Measurements from ENCODE around the gene ERF.

Gene ERF

DNA sequence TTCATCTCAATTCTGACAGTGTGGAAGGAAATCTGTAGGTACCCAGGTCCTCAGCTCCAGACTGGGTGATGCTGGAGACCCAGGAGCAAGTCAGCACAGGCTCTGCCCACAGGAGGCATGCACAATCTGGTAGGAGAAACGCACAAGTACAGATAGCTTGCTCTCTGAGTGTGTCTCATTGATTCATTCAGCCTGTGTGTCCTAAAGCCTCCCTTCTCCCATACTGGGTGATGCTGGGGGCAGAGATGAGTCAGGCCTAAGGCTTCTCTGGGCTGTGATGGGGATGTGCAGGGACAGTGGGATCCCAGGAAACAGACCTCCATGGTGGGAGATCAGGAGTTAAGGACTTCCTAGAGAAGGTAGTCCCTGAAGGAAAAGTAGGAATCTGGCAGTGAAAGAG, 28.0 kb downstream of the ERF start:
- no peak for FAIRE-seq
- no peak for TF ChIP-seq TAF1 (IDR thresholded peaks at IDR 0.05; ENCODE audit: borderline replicate concordance, low read depth, low read length)
- TF ChIP-seq POLR2A (IDR thresholded peaks at IDR 0.05; ENCODE audit: low read depth, low read length) = no peak
- TF ChIP-seq POLR2AphosphoS5 (IDR thresholded peaks at IDR 0.05; ENCODE audit: low read depth, low read length) = no peak
- no peak for DNase-seq (ENCODE audit: insufficient read length)

DNA sequence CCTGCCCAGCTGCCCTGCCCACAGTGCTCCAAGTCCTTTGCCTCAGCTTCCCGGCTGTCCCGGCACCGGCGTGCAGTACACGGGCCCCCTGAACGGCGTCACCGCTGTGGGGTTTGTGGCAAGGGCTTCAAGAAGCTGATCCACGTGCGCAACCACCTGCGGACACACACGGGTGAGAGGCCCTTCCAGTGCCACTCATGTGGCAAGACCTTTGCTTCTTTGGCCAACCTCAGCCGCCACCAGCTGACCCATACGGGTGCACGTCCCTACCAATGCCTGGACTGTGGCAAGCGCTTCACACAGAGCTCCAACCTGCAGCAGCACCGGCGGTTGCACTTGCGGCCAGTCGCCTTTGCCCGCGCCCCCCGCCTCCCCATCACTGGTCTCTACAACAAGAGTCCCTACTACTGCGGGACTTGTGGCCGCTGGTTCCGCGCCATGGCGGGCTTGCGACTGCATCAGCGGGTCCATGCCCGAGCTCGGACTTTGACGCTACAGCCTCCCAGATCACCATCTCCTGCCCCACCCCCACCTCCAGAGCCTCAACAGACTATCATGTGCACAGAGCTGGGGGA, 29.1 kb downstream of the ERF start:
- no peak for TF ChIP-seq TAF1 (IDR thresholded peaks at IDR 0.05; ENCODE audit: borderline replicate concordance, low read depth, low read length)
- no peak for TF ChIP-seq POLR2AphosphoS5 (IDR thresholded peaks at IDR 0.05; ENCODE audit: low read depth, low read length)
- DNase-seq (ENCODE audit: insufficient read length) = no peak
- no peak for FAIRE-seq

DNA sequence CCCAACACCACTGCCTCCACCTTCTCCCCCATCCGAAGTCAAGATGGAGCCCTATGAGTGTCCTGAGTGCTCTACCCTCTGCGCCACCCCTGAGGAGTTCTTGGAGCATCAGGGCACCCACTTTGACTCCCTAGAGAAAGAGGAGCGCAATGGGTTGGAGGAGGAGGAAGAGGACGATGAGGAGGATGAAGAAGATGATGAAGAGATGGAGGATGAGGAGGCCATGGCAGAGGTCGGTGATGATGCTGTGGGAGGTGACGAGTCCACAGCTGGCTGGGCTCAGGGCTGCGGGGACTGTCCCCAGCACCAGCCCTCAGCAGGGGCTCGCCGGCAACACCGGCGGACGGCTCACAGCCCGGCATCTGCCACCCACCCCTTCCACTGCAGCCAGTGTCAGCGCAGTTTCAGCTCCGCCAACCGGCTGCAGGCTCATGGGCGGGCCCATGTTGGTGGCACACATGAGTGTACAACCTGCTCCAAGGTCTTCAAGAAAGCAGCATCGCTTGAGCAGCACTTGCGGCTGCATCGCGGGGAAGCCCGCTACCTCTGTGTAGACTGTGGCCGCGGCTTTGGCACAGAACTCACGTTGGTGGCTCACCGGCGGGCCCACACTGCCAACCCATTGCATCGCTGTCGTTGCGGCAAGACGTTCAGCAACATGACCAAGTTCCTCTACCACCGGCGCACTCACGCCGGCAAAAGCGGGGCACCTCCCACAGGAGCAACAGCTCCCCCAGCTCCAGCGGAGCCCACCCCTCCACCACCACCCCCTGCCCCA, 29.8 kb downstream of the ERF start:
- FAIRE-seq (no peak), DNase-seq (ENCODE audit: insufficient read length) (no peak)
- no peak for TF ChIP-seq TAF1 (IDR thresholded peaks at IDR 0.05; ENCODE audit: borderline replicate concordance, low read depth, low read length)
- no peak for TF ChIP-seq POLR2A (IDR thresholded peaks at IDR 0.05; ENCODE audit: low read depth, low read length)
- TF ChIP-seq POLR2AphosphoS5 (IDR thresholded peaks at IDR 0.05; ENCODE audit: low read depth, low read length) = no peak

DNA sequence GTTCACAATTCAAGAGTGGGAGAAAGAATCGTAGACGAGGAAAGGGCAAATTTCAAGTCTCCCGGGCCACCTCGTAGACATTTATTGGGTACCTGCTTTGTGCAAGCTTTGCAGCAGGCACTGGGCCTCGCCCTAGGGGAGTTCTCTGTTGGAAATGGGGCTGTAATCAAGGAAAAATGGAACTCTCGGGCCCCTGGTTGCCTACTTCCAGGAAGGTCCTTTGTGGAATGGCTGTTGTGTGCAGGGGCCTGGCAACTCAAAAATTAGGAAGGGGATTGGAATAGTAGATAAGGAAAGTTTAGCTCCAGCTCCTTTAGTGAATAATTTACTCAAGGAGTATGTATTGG, 34.2 kb downstream of the ERF start:
- no peak for DNase-seq (ENCODE audit: insufficient read length)
- TF ChIP-seq TAF1 (IDR thresholded peaks at IDR 0.05; ENCODE audit: borderline replicate concordance, low read depth, low read length) (no peak), POLR2AphosphoS5 (IDR thresholded peaks at IDR 0.05; ENCODE audit: low read depth, low read length) (no peak), POLR2A (IDR thresholded peaks at IDR 0.05; ENCODE audit: low read depth, low read length) (no peak)
- FAIRE-seq = no peak

DNA sequence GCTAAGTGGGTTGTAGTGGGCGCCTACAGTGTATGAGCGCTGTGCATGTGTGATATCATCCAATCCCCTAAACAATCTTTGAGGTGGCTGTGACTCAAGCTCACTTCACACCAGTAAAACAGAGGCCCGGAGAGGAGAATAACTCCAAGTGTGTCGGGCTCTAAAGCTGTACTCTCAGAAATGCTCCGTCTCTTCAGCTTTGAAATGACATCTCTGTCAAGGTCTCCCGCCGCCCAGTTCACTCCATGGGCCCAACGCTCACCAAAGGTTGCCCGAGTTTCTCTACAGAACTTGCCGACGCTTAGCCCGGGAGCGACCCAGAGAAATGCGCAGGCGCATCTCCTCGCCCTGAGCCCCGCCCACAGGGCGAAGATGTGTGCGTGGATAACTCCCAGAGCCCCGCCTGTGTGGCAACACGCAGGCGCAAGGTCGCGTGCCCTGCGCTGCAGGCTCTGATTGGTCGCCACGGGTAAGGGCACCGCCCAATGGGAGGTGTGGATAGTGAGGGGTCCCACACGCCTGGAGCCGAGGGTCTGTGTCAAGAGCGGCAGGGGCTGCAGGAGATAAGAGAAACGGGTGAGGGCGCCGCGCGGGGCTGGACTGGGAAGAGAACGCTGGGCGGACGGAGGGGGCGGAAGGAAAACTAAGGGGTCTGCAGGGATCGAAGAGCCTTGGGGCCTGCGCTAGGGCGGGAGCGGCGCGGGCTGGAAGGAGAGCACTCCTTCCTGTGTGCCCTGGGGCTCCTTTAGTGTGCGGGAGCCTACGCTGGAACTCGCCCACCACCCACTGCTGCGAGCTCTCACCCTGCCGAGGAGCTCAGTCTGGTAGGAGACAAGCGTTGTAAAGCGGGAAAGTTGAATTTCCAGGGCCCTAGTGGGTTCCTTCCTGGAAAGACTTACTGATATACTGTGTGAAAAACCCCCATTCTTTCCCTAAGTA, 34.8 kb downstream of the ERF start, which contains the start of gene ZNF526:
Gene ZNF526 (plus strand): TSS at position 501 of the 939 bp plus-strand sequence. CDS start 4,092 bp downstream, outside the sequence.
- FAIRE-seq = peak; percentile 99
- TF ChIP-seq POLR2AphosphoS5 (IDR thresholded peaks at IDR 0.05; ENCODE audit: low read depth, low read length) (peak; percentile 79), POLR2A (IDR thresholded peaks at IDR 0.05; ENCODE audit: low read depth, low read length) (peak; percentile 86), TAF1 (IDR thresholded peaks at IDR 0.05; ENCODE audit: borderline replicate concordance, low read depth, low read length) (peak; percentile 18; the same call in 1 of the 2 replicates)
- DNase-seq (ENCODE audit: insufficient read length) = peak; percentile 100

DNA sequence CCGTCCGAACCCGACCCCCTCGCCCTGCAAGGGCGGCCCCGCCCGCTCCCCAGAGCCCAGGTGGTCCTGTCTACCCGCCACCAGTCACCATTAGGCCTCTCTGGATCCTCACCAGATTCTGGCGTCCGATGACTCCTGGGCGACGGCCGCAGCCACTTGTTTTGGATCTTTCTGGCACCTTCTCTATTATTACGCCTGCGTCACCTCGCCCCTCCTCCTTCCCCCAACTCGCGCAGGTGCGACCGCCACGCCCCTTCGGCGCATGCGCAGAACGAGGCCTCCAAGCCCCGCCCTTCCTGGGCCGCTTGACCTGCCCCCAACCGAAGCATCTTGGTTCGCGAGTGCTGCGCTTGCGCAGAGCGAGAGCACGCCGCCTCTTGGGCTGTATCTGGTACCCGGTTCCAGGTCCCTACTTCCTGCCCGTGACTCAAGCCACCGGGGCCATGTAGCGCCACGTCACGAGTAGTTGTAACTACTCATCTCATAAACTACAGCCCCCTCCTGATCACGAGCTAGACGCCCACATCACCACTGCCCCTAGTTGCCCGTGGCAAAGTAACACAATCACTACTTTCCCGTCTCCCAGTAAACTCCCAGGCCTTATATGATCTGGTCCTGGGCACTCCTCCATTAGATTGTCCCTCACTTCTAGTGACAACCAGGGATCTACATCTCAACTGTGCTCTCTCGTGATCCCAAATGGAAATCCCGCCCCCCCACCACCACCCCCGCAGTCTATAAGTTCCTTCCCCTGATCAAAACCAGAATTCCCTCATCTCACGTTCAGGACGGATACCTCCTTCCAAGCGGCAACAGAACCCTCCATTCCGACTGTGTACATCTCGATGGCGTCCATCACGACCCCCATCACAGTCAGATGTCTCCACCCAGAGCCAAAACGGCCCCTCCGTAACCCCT, 37.1 kb downstream of the ERF start, which contains the start of gene DEDD2:
Gene DEDD2 (minus strand): TSS at position 158 of the 918 bp plus-strand sequence. CDS start 670 bp downstream, outside the sequence.
- TF ChIP-seq TAF1 (IDR thresholded peaks at IDR 0.05; ENCODE audit: borderline replicate concordance, low read depth, low read length) (no peak), POLR2AphosphoS5 (IDR thresholded peaks at IDR 0.05; ENCODE audit: low read depth, low read length) (peak; percentile 41; the same call in 1 of the 2 replicates), POLR2A (IDR thresholded peaks at IDR 0.05; ENCODE audit: low read depth, low read length) (peak; percentile 48; the same call in 1 of the 2 replicates)
- FAIRE-seq (peak; percentile 99), DNase-seq (ENCODE audit: insufficient read length) (peak; percentile 95)

DNA sequence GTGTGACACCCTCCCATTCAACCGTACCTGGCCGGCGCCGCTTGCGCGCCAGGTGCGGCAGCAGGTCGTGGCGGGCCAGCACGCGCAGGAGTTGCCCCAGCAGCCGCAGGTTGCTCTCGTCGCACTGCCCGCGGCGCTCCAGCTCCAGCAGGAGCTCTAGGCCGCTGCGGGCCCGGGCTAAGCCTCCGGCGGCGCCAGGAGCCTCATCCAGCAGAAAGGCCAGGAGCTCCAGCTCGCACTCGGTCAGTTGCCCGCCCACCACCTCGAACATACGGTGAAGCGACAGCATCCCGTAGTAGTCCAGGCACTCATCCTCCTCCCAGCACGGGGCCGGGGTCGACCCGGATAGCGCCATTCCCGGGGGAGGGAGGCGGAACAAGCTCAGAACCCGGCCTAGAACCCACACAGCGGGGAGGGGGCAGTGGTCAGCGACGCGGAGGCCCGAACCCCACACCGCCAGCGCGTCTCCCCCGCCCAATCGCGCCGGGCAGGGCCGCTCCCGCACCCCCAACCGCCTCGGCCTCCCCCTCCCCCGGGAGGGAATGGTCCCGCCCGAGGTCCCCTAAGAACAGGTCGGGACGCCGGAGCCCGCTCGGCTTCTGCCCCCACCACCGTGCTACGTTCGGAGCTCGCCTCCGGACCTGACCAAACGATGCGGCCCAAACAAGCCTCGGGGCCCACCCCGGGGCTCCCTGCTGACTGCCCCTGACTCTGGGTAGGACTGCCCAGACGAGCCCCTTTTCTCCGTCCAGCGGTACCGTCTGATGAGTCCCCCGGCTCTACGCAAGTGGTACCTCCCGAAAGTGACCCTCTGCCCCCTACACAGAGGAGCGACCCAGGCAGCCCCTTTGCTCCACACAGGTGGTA, 38.0 kb downstream of the ERF start:
- DNase-seq (ENCODE audit: insufficient read length) = no peak
- TF ChIP-seq POLR2AphosphoS5 (IDR thresholded peaks at IDR 0.05; ENCODE audit: low read depth, low read length) = no peak
- no peak for TF ChIP-seq POLR2A (IDR thresholded peaks at IDR 0.05; ENCODE audit: low read depth, low read length)
- no peak for TF ChIP-seq TAF1 (IDR thresholded peaks at IDR 0.05; ENCODE audit: borderline replicate concordance, low read depth, low read length)
- no peak for FAIRE-seq

DNA sequence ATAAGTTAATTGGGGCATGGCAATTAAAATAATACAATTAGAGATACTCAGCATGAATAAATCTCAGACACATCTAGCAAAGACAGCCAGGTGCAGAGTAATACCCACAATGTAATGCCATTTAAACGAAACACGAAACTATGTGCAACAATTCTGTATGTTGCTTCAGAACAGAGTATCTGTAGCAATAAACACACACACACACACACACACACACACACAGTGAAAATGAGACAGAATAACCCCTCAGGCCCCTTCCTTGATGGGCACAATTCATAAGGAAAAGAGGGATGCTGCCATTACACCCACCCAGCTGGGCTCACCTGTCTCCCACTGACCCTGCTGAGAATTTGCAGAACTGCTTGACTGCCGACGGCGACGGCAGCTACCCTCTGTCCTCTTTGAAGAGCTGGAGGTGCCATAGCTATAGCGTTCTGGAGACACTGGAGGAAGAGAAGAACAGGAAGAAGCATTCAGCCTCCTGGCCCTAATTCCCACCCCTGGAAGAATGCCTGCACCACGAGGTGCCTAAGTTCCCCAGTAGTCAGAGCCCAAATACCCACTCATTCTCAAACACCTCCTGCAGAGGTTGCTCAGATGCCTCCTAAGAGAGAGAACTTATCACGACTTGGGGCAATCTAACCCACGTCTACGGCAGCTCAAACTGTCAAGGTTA, 40.0 kb downstream of the ERF start:
- FAIRE-seq (no peak), DNase-seq (ENCODE audit: insufficient read length) (no peak)

DNA sequence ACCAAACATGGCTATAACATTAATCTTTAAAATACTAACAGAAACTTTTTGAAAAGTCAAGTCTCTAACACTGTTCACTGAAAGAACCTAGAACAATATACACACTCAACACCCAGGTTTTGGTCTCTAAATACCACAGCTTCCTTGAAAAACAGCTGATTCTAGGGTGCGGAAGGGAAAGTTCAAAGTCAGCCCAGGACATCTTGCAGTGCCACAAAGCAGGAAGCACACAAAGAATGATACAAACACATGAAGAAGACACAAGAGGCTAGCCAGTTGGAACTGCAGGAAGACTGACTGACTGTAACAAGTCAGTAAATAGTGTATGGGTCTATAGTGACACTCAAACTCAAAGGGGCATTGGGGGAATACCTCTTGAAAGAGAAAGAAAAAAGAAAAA, 42.0 kb downstream of the ERF start:
- DNase-seq (ENCODE audit: insufficient read length) = no peak
- FAIRE-seq = no peak
- no peak for TF ChIP-seq POLR2A (IDR thresholded peaks at IDR 0.05; ENCODE audit: low read depth, low read length)
- no peak for TF ChIP-seq POLR2AphosphoS5 (IDR thresholded peaks at IDR 0.05; ENCODE audit: low read depth, low read length)
- no peak for TF ChIP-seq TAF1 (IDR thresholded peaks at IDR 0.05; ENCODE audit: borderline replicate concordance, low read depth, low read length)

More for the DNA sequence above, 40.0 kb downstream of the ERF start:
- TF ChIP-seq TAF1 (IDR thresholded peaks at IDR 0.05; ENCODE audit: borderline replicate concordance, low read depth, low read length) = no peak
- TF ChIP-seq POLR2AphosphoS5 (IDR thresholded peaks at IDR 0.05; ENCODE audit: low read depth, low read length) = no peak
- no peak for TF ChIP-seq POLR2A (IDR thresholded peaks at IDR 0.05; ENCODE audit: low read depth, low read length)

Data from GM12892 (cell line).